Body of pancreas (tissue), 4 donors: ENCODE data around the gene C19orf18.

Experiments used
- POLR2A ChIP-seq, 3 donors: fragments of 450-650 bp; IDR thresholded peaks; one replicate each; pipeline ENCODE4 v1.6.1; 2016; ENCODE audit warnings: antibody characterized with exemption in 3 of 3, mild to moderate bottlenecking in 2 of 3
- TF ChIP-seq, protein P1 (sequence below), 7 experiments: fragments of 450-650 bp in 4 of 7; fragments of 200-600 bp in 3 of 7; sonication (generic) in 3 of 7; IDR thresholded peaks; one replicate each; pipeline ENCODE4 v1.5.1; 2016 to 2019; ENCODE audit warnings: antibody characterized with exemption in 7 of 7

DNA sequence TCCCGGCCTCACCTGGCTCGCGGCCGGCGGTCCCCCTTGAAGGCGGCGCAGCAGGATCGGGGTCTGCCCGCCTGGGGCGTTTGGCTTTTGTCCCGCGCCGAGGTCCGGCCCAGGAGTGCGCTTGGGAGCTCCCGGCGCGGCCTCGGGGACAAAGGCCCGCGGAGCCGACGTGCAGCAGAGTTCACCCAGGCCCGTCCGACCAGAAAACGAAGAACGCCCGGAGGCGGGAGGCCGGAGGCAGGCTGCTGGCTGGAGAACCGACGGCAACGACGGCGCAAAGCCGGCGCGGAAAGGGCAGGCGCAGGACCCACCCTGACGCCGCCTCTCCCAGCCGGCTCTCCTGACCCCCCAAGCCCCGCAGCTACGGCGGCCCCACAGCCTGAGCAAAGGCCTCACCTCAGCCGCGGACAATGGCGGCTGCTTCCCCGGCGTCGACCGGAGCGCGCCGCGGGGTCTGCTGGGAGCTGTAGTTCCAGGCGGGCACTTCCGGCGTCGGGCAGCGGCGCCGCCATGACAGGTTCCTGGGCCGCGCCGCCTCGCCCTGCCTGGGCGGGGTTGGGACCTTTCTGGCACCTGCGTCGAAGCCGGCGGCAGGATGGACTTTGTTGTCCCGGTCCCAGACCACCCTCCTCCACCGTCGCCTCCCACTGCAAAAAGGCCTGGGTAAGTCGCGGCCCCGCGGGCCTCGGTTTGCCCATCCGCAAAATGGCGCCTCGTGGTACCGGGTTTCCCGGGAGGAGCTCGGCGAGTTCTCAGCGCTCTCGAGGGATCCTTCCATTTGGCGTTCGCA lies 28.2 kb upstream of the C19orf18 start, which contains the start of gene ZNF606:
- TF ChIP-seq, protein P1, sequence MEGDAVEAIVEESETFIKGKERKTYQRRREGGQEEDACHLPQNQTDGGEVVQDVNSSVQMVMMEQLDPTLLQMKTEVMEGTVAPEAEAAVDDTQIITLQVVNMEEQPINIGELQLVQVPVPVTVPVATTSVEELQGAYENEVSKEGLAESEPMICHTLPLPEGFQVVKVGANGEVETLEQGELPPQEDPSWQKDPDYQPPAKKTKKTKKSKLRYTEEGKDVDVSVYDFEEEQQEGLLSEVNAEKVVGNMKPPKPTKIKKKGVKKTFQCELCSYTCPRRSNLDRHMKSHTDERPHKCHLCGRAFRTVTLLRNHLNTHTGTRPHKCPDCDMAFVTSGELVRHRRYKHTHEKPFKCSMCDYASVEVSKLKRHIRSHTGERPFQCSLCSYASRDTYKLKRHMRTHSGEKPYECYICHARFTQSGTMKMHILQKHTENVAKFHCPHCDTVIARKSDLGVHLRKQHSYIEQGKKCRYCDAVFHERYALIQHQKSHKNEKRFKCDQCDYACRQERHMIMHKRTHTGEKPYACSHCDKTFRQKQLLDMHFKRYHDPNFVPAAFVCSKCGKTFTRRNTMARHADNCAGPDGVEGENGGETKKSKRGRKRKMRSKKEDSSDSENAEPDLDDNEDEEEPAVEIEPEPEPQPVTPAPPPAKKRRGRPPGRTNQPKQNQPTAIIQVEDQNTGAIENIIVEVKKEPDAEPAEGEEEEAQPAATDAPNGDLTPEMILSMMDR (IDR thresholded peaks at IDR 0.05): no peak
- peak; percentile 45 to 80 (median 67) for TF ChIP-seq POLR2A (IDR thresholded peaks at IDR 0.05)
